Activated T-cell treated with anti-CD3 and anti-CD28 coated beads for 48 hours (primary cell): ENCODE data around the gene TAAR5.
"Not testable (repeated sequence)": the region's sequence is repeated elsewhere in the genome, so short reads cannot be mapped to it uniquely, and the experiment has no call there.

Experiments used
- DNase-seq: peaks from one replicate; pipeline ENCODE4 v3.0.0-alpha.2; 2020; ENCODE audit warnings: low read depth

TAAR5 gene

GRCh38 chr6:132589454-132589853 is at the start of gene TAAR5:
Gene TAAR5, minus strand, starts transcription at chr6:132589741. Its CDS starts 55 bp downstream, at chr6:132589686.
- no peak for DNase-seq

GRCh38 chr6:132637135-132637534 is 47.6 kb upstream of the TAAR5 start:
- not testable (repeated sequence) for DNase-seq

GRCh38 chr6:132635906-132636305 is 46.4 kb upstream of the TAAR5 start:
- not testable (repeated sequence) for DNase-seq

- not testable (repeated sequence) for DNase-seq
These were observed 45.7 kb upstream of the TAAR5 start for GRCh38 chr6:132635288-132635687.

DNA sequence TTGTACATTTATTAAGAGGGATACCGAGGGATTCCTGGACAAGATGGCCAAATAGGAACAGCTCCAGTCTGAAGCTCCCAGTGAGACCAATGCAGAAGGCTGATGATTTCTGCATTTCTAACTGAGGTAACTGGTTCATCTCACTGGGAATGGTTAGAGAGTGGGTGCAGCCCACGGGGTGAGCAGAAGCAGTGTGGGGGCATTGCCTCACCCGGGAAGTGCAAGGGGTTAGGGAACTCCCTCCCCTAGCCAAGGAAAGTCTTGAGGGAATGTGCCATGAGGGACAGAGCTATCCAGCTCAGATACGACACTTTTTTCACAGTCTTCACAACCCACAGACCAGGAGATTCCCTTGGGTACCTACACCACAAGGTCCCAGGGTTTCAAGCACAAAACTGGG is 45.3 kb upstream of the TAAR5 start:
- DNase-seq: no peak

- DNase-seq: no peak
These were observed 43.8 kb upstream of the TAAR5 start for GRCh38 chr6:132633362-132633761.

GRCh38 chr6:132624175-132624574 is 34.6 kb upstream of the TAAR5 start, which contains the start of gene TAAR2:
Gene TAAR2, minus strand, starts transcription at chr6:132624275. Its CDS starts 0 bp downstream, at chr6:132624275.
- no peak for DNase-seq

- DNase-seq: no peak
These were observed 33.7 kb upstream of the TAAR5 start for GRCh38 chr6:132623106-132623845.

DNA sequence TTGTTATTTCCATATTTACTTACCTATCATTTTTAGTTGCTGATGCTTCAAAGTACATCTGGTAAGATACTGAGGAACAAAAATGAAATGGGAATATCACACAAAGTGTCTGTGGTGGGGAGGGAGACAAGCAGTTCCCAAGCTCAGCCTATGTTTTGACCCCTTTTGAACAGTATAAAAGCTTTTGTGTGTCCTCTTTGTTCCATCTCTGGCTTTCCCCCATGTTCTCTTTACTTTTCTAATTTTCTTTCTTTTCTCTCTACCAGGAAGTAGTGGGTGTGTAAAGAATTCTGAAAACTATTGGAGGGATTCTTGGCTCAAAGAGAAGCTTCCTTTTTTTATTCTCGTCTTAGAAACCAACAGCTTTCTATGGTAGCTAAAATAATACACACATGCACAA is 27.1 kb upstream of the TAAR5 start:
- no peak for DNase-seq

DNA sequence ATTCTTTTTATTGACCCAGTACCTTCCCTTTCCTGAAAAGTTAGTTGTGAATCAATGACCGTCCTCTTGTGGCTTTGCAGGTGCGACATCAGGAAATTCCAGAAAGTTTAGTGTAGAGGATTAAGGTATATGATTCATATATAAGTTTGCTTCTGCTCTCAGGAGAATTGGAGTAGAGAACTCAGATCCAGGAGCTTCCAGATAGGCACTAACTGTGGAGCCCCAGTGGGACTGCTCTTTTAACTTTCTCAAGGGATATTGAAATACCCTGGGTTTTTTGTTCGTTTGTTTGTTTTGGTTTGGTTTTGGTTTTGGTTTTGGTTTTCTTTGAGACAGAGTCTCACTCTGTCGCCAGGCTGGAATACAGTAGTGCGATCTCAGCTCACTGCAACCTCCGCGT is 25.0 kb upstream of the TAAR5 start:
- DNase-seq: no peak

- no peak for DNase-seq
These were observed 23.0 kb upstream of the TAAR5 start for GRCh38 chr6:132612449-132613108.

- DNase-seq: no peak
These were observed 22.1 kb upstream of the TAAR5 start for GRCh38 chr6:132611616-132612015.

GRCh38 chr6:132607544-132608233 is 18.1 kb upstream of the TAAR5 start:
- DNase-seq: no peak

DNA sequence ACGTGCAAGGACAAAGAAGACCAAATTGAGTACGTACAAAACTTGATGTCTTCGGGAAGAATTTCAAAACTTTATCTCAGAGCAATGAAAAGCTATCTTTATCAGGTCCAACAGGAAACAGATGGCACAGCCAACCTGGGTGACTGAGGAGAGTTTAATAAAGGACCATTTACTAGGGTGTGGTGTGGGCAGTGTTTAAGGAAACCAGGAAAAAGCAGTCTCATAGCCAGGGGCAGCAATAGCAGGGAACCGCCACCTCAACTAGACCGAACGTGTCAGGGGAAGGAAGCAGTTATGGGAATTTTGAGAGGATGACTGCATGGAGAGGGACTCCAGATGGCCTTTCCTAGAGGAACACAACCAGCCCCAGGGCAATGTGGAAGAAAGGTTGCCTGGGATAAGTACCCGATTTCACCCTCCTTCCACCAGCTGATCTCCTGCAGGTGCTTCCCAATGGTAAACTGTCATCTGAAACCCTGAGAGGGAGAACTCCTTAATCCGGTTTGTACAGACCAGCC is 15.2 kb upstream of the TAAR5 start:
- DNase-seq: no peak

DNA sequence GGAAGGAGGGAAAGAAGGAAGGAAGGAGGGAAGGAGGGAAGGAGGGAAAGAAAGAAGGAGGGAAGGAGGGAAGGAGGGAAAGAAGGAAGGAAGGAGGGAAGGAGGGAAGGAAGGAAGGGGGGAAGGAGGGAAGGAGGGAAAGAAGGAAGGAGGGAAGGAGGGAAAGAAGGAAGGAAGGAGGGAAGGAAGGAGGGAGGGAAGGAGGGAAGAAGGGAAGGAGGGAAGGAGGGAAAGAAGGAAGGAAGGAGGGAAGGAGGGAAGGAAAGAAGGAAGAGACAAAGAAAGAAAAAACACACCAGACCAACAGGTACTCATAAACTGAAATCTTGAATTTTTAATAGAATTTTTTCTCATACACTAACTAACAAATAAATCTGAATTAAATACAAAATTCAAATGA is 11.4 kb upstream of the TAAR5 start:
- DNase-seq: not testable (repeated sequence)

DNA sequence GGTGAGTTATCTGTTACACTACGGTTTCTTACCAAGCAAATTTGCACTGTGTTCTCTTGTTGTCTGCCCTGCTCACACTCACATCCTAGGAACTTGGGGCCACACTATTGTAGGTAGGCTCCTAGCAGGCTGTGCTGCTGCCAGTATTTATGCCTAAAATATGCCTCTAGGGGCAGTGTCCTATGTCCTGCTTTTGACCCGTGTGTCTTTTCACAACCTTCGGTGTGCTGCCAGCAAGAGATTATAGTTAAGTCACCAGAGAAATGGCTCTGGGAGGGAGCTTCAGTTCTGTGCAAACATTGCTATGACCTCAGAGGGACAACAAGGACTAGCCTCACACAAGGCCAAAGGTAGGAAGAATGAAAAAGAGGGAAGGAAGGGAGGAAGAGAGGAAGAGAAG is 8.9 kb upstream of the TAAR5 start:
- no peak for DNase-seq

DNA sequence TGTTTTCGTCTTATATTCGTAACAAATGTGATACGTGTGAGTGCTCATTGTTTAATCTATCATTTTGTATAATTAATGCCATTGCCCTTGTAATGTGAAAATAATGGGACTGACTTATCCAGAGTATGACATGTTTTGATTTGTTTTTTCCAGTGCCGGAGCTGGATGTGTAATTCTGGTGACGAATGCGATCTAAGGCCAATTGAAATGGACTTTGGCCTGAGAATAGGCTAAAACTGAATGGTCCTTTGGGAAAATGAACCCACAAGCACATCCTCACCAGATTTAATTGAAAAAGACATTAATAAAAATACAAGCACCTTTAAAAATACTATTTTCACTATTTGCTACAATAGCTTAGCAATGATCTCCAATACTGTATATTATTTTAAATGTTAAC is 6.7 kb upstream of the TAAR5 start:
- no peak for DNase-seq

- DNase-seq: no peak
These were observed 3.3 kb upstream of the TAAR5 start for GRCh38 chr6:132592855-132593254.

DNA sequence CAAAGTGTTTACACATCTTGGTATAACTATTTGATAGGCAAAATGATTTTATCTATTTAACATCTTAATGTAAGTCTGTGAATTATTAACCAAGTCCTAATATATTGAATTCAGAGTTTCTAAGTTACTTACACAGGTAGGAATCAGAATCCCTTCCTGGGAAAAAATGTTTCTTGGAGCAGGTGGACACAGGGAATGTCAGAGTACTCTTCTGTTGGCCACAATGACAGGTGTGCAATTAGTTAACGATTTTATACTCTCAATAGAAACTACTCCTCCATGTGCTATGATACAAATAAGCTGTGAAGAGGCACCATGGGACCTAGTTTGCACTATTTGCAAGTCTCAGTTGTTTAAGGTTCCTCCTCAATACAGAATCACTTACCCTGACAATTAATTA is 821 bp upstream of the TAAR5 start:
- no peak for DNase-seq

DNA sequence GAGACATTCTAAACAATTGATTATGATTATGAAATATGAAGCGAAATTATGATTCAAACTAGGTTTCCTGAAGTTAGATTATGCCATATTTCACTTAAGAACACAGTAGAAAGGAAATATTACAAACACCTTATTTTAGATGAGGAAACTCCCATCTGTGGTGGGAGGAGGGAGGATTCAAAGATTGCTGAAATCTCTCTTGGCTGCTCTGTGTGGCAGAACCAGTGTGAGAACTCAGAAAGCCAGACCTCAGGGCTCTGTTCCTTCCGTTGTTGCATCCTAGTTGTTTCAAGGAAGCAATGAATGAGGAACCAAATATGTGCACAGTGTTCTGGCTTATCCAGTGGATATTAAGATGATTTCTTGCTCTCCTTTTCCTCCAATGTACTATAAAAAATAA is 2.1 kb downstream of the TAAR5 start:
- DNase-seq: no peak

- DNase-seq: no peak
These were observed 4.8 kb downstream of the TAAR5 start for GRCh38 chr6:132584698-132585097.

GRCh38 chr6:132571774-132572173 is 17.8 kb downstream of the TAAR5 start:
- DNase-seq: no peak
